ENCODE results near the gene DIRAS2.

DNA sequence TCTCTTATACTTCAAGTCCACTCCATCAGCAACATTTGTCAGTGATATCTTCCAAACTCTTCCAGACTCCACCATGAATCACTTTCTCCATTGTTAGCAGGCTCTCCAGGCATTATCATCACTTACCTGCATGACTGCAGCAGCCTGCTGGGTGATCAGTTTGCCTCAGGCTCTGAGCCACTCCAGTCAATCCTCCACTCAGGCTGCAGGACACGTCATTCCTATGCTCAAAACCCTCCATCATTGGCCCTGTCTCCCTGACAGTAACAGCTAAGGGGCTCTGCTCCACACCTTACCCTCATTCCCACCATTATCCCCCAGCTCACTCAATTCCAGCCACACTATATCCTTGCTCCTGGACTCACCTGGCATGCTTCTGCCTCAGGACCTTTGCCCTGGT, 10.7 kb downstream of the DIRAS2 start:
- TF ChIP-seq, protein P1, sequence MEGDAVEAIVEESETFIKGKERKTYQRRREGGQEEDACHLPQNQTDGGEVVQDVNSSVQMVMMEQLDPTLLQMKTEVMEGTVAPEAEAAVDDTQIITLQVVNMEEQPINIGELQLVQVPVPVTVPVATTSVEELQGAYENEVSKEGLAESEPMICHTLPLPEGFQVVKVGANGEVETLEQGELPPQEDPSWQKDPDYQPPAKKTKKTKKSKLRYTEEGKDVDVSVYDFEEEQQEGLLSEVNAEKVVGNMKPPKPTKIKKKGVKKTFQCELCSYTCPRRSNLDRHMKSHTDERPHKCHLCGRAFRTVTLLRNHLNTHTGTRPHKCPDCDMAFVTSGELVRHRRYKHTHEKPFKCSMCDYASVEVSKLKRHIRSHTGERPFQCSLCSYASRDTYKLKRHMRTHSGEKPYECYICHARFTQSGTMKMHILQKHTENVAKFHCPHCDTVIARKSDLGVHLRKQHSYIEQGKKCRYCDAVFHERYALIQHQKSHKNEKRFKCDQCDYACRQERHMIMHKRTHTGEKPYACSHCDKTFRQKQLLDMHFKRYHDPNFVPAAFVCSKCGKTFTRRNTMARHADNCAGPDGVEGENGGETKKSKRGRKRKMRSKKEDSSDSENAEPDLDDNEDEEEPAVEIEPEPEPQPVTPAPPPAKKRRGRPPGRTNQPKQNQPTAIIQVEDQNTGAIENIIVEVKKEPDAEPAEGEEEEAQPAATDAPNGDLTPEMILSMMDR (IDR thresholded peaks at IDR 0.05) = no peak
- TF ChIP-seq POLR2A (IDR thresholded peaks at IDR 0.05) = no peak
